SU-DHL-6 (cell line): ENCODE measurements around the gene NEFH.

ENCODE experiments used
- H2AFZ ChIP-seq: fragments of 200-600 bp; sonication (generic); 2 replicates; pipeline ENCODE4 v1.6.1; 2014; ENCODE audit warnings: low read depth, mild to moderate bottlenecking, moderate library complexity, mixed read lengths, antibody characterized with exemption, low read length; ENCODE audit not compliant: severe bottlenecking
- H3F3A ChIP-seq: fragments of 200-600 bp; shearing (Covaris generic); 2 replicates; pipeline ENCODE4 v1.6.0; 2016; ENCODE audit warnings: antibody characterized with exemption, mild to moderate bottlenecking; ENCODE audit not compliant: insufficient read depth
- H3K27ac ChIP-seq: fragments of 200-600 bp; sonication (generic); 2 replicates; pipeline ENCODE4 v1.5.1; 2016; ENCODE audit warnings: low read depth, mild to moderate bottlenecking, low read length, moderate library complexity, mixed read lengths
- H3K27me3 ChIP-seq: fragments of 200-600 bp; sonication (generic), shearing (Covaris generic); 2 replicates; pipeline ENCODE4 v1.6.0; 2014; ENCODE audit warnings: mild to moderate bottlenecking, low read length
- H3K36me3 ChIP-seq: fragments of 200-600 bp; sonication (generic); 2 replicates; pipeline ENCODE4 v1.6.1; 2014; ENCODE audit warnings: mild to moderate bottlenecking, low read length, mixed read lengths
- H3K4me2 ChIP-seq: fragments of 300-600, 200-600 bp; shearing (Covaris generic), sonication (generic); 2 replicates; pipeline ENCODE4 v1.6.0; 2014; ENCODE audit warnings: low read length, low read depth, mild to moderate bottlenecking; ENCODE audit not compliant: poor library complexity, severe bottlenecking
- H3K4me3 ChIP-seq: fragments of 200-600 bp; sonication (generic); 2 replicates; pipeline ENCODE4 v1.5.1; 2014; ENCODE audit warnings: antibody characterized with exemption, low read length, mild to moderate bottlenecking, mixed read lengths; ENCODE audit not compliant: insufficient read depth, poor library complexity, severe bottlenecking
- H3K79me2 ChIP-seq: fragments of 200-600 bp; sonication (generic); 2 replicates; pipeline ENCODE4 v1.6.1; 2014; ENCODE audit warnings: mild to moderate bottlenecking, low read length, moderate library complexity; ENCODE audit not compliant: insufficient read depth
- H3K9ac ChIP-seq: fragments of 200-600 bp; sonication (generic); 2 replicates; pipeline ENCODE4 v1.7.0; 2014; ENCODE audit warnings: mild to moderate bottlenecking, low read length
- H3K9me2 ChIP-seq: fragments of 200-600 bp; sonication (generic); replicated peaks from 2 replicates; pipeline ENCODE4 v1.6.1; 2014; ENCODE audit warnings: low read length; ENCODE audit not compliant: insufficient read depth
- H3K9me3 ChIP-seq: fragments of 200-600 bp; sonication (generic); 2 replicates; pipeline ENCODE4 v1.6.1; 2014; ENCODE audit warnings: low read length, mixed read lengths; ENCODE audit not compliant: insufficient read depth
- H4K20me1 ChIP-seq: fragments of 200-600 bp; sonication (generic); 2 replicates; pipeline ENCODE4 v1.6.1; 2014; ENCODE audit warnings: low read depth, mild to moderate bottlenecking, antibody characterized with exemption, low read length, moderate library complexity, mixed read lengths
- CTCF ChIP-seq: fragments of 200-600 bp; sonication (generic); IDR thresholded peaks from one replicate; pipeline ENCODE4 v1.5.1; 2017; ENCODE audit warnings: antibody characterized with exemption, mild to moderate bottlenecking, low read length, moderate library complexity; ENCODE audit not compliant: insufficient read depth, poor library complexity, severe bottlenecking
- EZH2phosphoT487 ChIP-seq: fragments of 200-600 bp; sonication (generic), shearing (Covaris generic); conservative IDR thresholded peaks from 2 replicates; pipeline ENCODE4 v1.6.1; 2018; ENCODE audit warnings: mild to moderate bottlenecking, antibody characterized with exemption, low read length, moderate library complexity, mixed read lengths

NEFH gene

DNA sequence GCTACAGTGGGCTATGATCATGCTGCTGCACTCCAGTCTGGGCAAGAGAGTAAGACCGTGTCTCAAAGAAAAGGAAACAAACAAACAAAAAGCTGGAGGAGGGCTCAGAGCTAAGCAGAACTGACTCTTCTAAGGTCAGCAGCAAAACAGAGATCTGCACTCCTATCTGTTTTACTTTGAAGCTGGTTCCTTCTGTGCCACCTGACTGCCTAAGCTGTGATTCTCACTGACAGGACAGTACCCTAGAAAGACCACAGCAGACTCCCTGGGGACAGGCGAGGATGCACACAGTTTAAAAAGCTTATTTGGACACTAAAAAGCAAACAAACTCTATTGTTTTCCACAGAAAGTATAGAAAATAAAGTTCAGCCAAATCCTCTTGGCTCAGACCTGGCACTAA, 30.5 kb downstream of the NEFH start:
- Histone ChIP-seq H2AFZ (no peak overlapping the region), H3K9me2 (no peaks in the 10 kb centered on the region), H3K27ac (no peak overlapping the region), H3K79me2 (no peaks in the 10 kb centered on the region), H3K4me3 (no peak overlapping the region), H3K27me3 (no peaks in the 10 kb centered on the region), H3K9ac (no peak overlapping the region), H3K4me2 (no peak overlapping the region), H3K9me3 (no peaks in the 10 kb centered on the region), H4K20me1 (no peaks in the 10 kb centered on the region), H3K36me3 (peaks cover 4% of the 10 kb centered on the region; the same call in 1 of the 2 replicates), H3F3A (no peaks in the 10 kb centered on the region)
- TF ChIP-seq CTCF (no peak), EZH2phosphoT487 (no peak)

DNA sequence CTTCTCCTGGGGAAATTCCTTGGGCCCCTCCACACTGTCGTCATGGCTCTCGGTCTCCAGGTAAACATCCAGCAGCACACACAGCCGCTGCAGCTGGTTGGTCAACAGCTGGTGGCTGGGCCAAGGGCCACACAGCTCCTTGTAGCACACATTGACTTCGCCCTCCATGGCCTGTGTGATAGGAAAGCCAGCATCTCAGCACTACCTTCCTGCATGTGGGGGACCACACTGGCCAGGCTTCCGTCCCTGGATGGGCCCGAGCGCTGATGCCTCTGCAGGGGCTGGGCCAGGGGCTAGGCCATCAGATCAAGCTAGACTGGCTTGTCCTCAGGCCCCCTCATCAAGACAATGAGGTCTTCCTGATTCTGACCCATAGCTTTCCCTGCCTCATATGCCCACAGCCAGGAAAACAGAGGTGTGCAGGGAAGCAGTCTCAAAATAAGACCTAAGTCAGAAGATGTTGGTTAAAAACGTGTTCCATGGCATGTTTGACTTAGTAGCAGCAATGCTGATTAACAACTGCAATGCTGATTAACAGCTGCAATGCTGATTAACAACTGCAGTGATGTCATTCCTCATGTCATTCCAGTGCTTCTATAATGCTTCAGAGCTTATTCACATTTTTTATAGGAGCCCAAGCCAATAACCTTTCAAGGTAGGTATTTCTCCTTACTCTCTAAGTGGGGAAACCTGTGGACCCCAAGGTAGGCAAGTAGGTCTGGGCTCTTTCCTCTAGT, 31.3 kb downstream of the NEFH start:
- Histone ChIP-seq H2AFZ (no peak overlapping the region), H3K36me3 (peaks cover 4% of the 10 kb centered on the region; the same call in 1 of the 2 replicates), H3K79me2 (no peaks in the 10 kb centered on the region), H4K20me1 (no peaks in the 10 kb centered on the region), H3F3A (no peaks in the 10 kb centered on the region), H3K4me2 (no peak overlapping the region), H3K27ac (no peak overlapping the region), H3K4me3 (no peak overlapping the region), H3K9me3 (no peaks in the 10 kb centered on the region), H3K9me2 (no peaks in the 10 kb centered on the region), H3K9ac (no peak overlapping the region), H3K27me3 (no peaks in the 10 kb centered on the region)
- TF ChIP-seq CTCF, result no peak
- no peak for TF ChIP-seq EZH2phosphoT487

GRCh38 chr22:29512031-29512430, 32.0 kb downstream of the NEFH start:
- no peaks in the 10 kb centered on the region for H3K9me2 ChIP-seq
- H3K27ac ChIP-seq, result no peak overlapping the region
- no peak for TF ChIP-seq EZH2phosphoT487
- TF ChIP-seq CTCF, result no peak
- no peaks in the 10 kb centered on the region for H4K20me1 ChIP-seq
- no peaks in the 10 kb centered on the region for H3F3A ChIP-seq
- no peak overlapping the region for H3K9ac ChIP-seq
- H3K36me3 ChIP-seq, result peaks cover 4% of the 10 kb centered on the region; the same call in 1 of the 2 replicates
- no peaks in the 10 kb centered on the region for H3K79me2 ChIP-seq
- H3K27me3 ChIP-seq, result no peaks in the 10 kb centered on the region
- H3K4me3 ChIP-seq, result no peak overlapping the region
- no peak overlapping the region for H3K4me2 ChIP-seq
- H3K9me3 ChIP-seq, result no peaks in the 10 kb centered on the region
- H2AFZ ChIP-seq, result no peak overlapping the region
